ENCODE results near the gene IL11RA.

IL11RA gene

GRCh38 chr9:34656992-34657391 lies 5.0 kb downstream of the IL11RA start:
- peaks cover 6% of the 10 kb centered on the region for H3K36me3 ChIP-seq (ENCODE audit: insufficient read depth, insufficient read length, low read length)
- H3K27me3 ChIP-seq (ENCODE audit: insufficient read depth, insufficient read length), result no peaks in the 10 kb centered on the region
- H3K9ac ChIP-seq (ENCODE audit: insufficient read length, low read depth), result no peak overlapping the region
- no peaks in the 10 kb centered on the region for H3K9me3 ChIP-seq (ENCODE audit: insufficient read depth, low read length)
- DNase-seq (ENCODE audit: low read depth, low spot score), result no peak
- TF ChIP-seq SUZ12 (IDR thresholded peaks at IDR 0.05; ENCODE audit: extremely low read depth, insufficient read depth, insufficient read length) (no peak), ZNF274 (IDR thresholded peaks at IDR 0.05; ENCODE audit: low read depth, low read length) (no peak), YY1 (IDR thresholded peaks at IDR 0.05; ENCODE audit: insufficient read depth, insufficient read length) (no peak)
- H3K4me3 ChIP-seq (ENCODE audit: insufficient read length, low read depth), result no peak overlapping the region
- peaks cover 23% of the 10 kb centered on the region for H3K4me1 ChIP-seq (ENCODE audit: insufficient read depth, insufficient read length)

- Histone ChIP-seq H3K27me3 (ENCODE audit: insufficient read depth, insufficient read length) (no peaks in the 10 kb centered on the region), H3K9me3 (ENCODE audit: insufficient read depth, low read length) (no peaks in the 10 kb centered on the region), H3K4me3 (ENCODE audit: insufficient read length, low read depth) (no peak overlapping the region), H3K4me1 (ENCODE audit: insufficient read depth, insufficient read length) (peaks cover 9% of the 10 kb centered on the region), H3K9ac (ENCODE audit: insufficient read length, low read depth) (no peak overlapping the region), H3K36me3 (ENCODE audit: insufficient read depth, insufficient read length, low read length) (peaks cover 6% of the 10 kb centered on the region)
- TF ChIP-seq SUZ12 (IDR thresholded peaks at IDR 0.05; ENCODE audit: extremely low read depth, insufficient read depth, insufficient read length), result no peak
- TF ChIP-seq YY1 (IDR thresholded peaks at IDR 0.05; ENCODE audit: insufficient read depth, insufficient read length), result no peak
- TF ChIP-seq ZNF274 (IDR thresholded peaks at IDR 0.05; ENCODE audit: low read depth, low read length), result no peak
- DNase-seq (ENCODE audit: low read depth, low spot score), result no peak
Measured at GRCh38 chr9:34658461-34658860, 6.5 kb downstream of the IL11RA start.

- no peak for TF ChIP-seq YY1 (IDR thresholded peaks at IDR 0.05; ENCODE audit: insufficient read depth, insufficient read length)
- TF ChIP-seq ZNF274 (IDR thresholded peaks at IDR 0.05; ENCODE audit: low read depth, low read length), result no peak
- no peaks in the 10 kb centered on the region for H3K9me3 ChIP-seq (ENCODE audit: insufficient read depth, low read length)
Measured at GRCh38 chr9:34659592-34660253, 7.7 kb downstream of the IL11RA start.

GRCh38 chr9:34662526-34663302 lies 10.7 kb downstream of the IL11RA start, which contains the start of gene CCL27:
CCL27 (minus strand) TSS chr9:34662657; CDS start chr9:34662633, 24 bp downstream.
- no peak within 1 kb of the TSS for H3K4me3 ChIP-seq (ENCODE audit: insufficient read length, low read depth)
- no peaks in the 10 kb centered on the region for H3K9me3 ChIP-seq (ENCODE audit: insufficient read depth, low read length)
- peaks cover 16% of the 10 kb centered on the region for H3K36me3 ChIP-seq (ENCODE audit: insufficient read depth, insufficient read length, low read length)
- no peak for DNase-seq (ENCODE audit: low read depth, low spot score)
- H3K4me1 ChIP-seq (ENCODE audit: insufficient read depth, insufficient read length), result peaks cover 4% of the 10 kb centered on the region
- no peak for TF ChIP-seq SUZ12 (IDR thresholded peaks at IDR 0.05; ENCODE audit: extremely low read depth, insufficient read depth, insufficient read length)
- no peak for TF ChIP-seq YY1 (IDR thresholded peaks at IDR 0.05; ENCODE audit: insufficient read depth, insufficient read length)
- TF ChIP-seq ZNF274 (IDR thresholded peaks at IDR 0.05; ENCODE audit: low read depth, low read length), result no peak
- no peaks in the 10 kb centered on the region for H3K27me3 ChIP-seq (ENCODE audit: insufficient read depth, insufficient read length)
- H3K9ac ChIP-seq (ENCODE audit: insufficient read length, low read depth), result no peak within 1 kb of the TSS

More at GRCh38 chr9:34659592-34660253, 7.7 kb downstream of the IL11RA start:
- peaks cover 6% of the 10 kb centered on the region for H3K36me3 ChIP-seq (ENCODE audit: insufficient read depth, insufficient read length, low read length)
- no peak overlapping the region for H3K4me3 ChIP-seq (ENCODE audit: insufficient read length, low read depth)
- no peaks in the 10 kb centered on the region for H3K27me3 ChIP-seq (ENCODE audit: insufficient read depth, insufficient read length)
- no peak overlapping the region for H3K9ac ChIP-seq (ENCODE audit: insufficient read length, low read depth)
- no peak for DNase-seq (ENCODE audit: low read depth, low spot score)
- H3K4me1 ChIP-seq (ENCODE audit: insufficient read depth, insufficient read length), result peaks cover 8% of the 10 kb centered on the region

- no peak for DNase-seq (ENCODE audit: low read depth, low spot score)
- H3K9me3 ChIP-seq (ENCODE audit: insufficient read depth, low read length), result peaks cover 3% of the 10 kb centered on the region; the same call in 1 of the 2 replicates
- no peaks in the 10 kb centered on the region for H3K27me3 ChIP-seq (ENCODE audit: insufficient read depth, insufficient read length)
- H3K9ac ChIP-seq (ENCODE audit: insufficient read length, low read depth), result no peak overlapping the region
- TF ChIP-seq YY1 (IDR thresholded peaks at IDR 0.05; ENCODE audit: insufficient read depth, insufficient read length), result no peak
- no peak for TF ChIP-seq ZNF274 (IDR thresholded peaks at IDR 0.05; ENCODE audit: low read depth, low read length)
- TF ChIP-seq SUZ12 (IDR thresholded peaks at IDR 0.05; ENCODE audit: extremely low read depth, insufficient read depth, insufficient read length), result no peak
- peaks cover 4% of the 10 kb centered on the region for H3K4me1 ChIP-seq (ENCODE audit: insufficient read depth, insufficient read length)
- no peak overlapping the region for H3K4me3 ChIP-seq (ENCODE audit: insufficient read length, low read depth)
- peaks cover 21% of the 10 kb centered on the region for H3K36me3 ChIP-seq (ENCODE audit: insufficient read depth, insufficient read length, low read length)
Measured at GRCh38 chr9:34663303-34663605, 11.3 kb downstream of the IL11RA start.

- Histone ChIP-seq H3K4me1 (ENCODE audit: insufficient read depth, insufficient read length) (peaks cover 4% of the 10 kb centered on the region), H3K4me3 (ENCODE audit: insufficient read length, low read depth) (peak overlapping the region; percentile 57), H3K9me3 (ENCODE audit: insufficient read depth, low read length) (peaks cover 10% of the 10 kb centered on the region; the same call in 1 of the 2 replicates), H3K27me3 (ENCODE audit: insufficient read depth, insufficient read length) (no peaks in the 10 kb centered on the region), H3K36me3 (ENCODE audit: insufficient read depth, insufficient read length, low read length) (peaks cover 30% of the 10 kb centered on the region), H3K9ac (ENCODE audit: insufficient read length, low read depth) (peak overlapping the region; percentile 85)
- DNase-seq (ENCODE audit: low read depth, low spot score), result peak; percentile 78
- TF ChIP-seq YY1 (IDR thresholded peaks at IDR 0.05; ENCODE audit: insufficient read depth, insufficient read length) (no peak), SUZ12 (IDR thresholded peaks at IDR 0.05; ENCODE audit: extremely low read depth, insufficient read depth, insufficient read length) (no peak), ZNF274 (IDR thresholded peaks at IDR 0.05; ENCODE audit: low read depth, low read length) (no peak)
Measured at GRCh38 chr9:34664281-34665066, 12.5 kb downstream of the IL11RA start.

- Histone ChIP-seq H3K27me3 (ENCODE audit: insufficient read depth, insufficient read length) (no peaks in the 10 kb centered on the region), H3K9ac (ENCODE audit: insufficient read length, low read depth) (peak overlapping the region; percentile 85), H3K4me3 (ENCODE audit: insufficient read length, low read depth) (peak overlapping the region; percentile 57), H3K4me1 (ENCODE audit: insufficient read depth, insufficient read length) (peaks cover 4% of the 10 kb centered on the region), H3K9me3 (ENCODE audit: insufficient read depth, low read length) (peaks cover 15% of the 10 kb centered on the region; the same call in 1 of the 2 replicates), H3K36me3 (ENCODE audit: insufficient read depth, insufficient read length, low read length) (peaks cover 31% of the 10 kb centered on the region)
- no peak for DNase-seq (ENCODE audit: low read depth, low spot score)
- TF ChIP-seq YY1 (IDR thresholded peaks at IDR 0.05; ENCODE audit: insufficient read depth, insufficient read length) (no peak), SUZ12 (IDR thresholded peaks at IDR 0.05; ENCODE audit: extremely low read depth, insufficient read depth, insufficient read length) (no peak)
Measured at GRCh38 chr9:34665067-34665380, 13.0 kb downstream of the IL11RA start.
